Coronary artery (tissue), 2 donors: ENCODE data around the gene PSMC4.

Experiments used
- DNase-seq: peaks from one replicate; pipeline ENCODE4 v3.0.0-alpha.2; 2017; ENCODE audit warnings: low spot score
- H3K27ac ChIP-seq, 2 donors: fragments of 200-600 bp; sonication (generic); one replicate each; pipeline ENCODE4 v1.5.1; 2016 to 2019
- H3K4me3 ChIP-seq: fragments of 200-600 bp; sonication (generic); 2 replicates; pipeline ENCODE4 v1.5.1; 2016; ENCODE audit warnings: mild to moderate bottlenecking, moderate library complexity
- CTCF ChIP-seq: fragments of 200-600 bp; sonication (generic); IDR thresholded peaks from one replicate; pipeline ENCODE4 v1.5.1; 2019; ENCODE audit warnings: antibody characterized with exemption

Gene PSMC4

GRCh38 chr19:39963898-39964297 lies 7.1 kb upstream of the PSMC4 start:
- DNase-seq, result no peak
- TF ChIP-seq CTCF, result no peak

GRCh38 chr19:39966617-39967016 lies 4.3 kb upstream of the PSMC4 start:
- DNase-seq, result no peak
- TF ChIP-seq CTCF, result no peak

More at GRCh38 chr19:39963898-39964297, 7.1 kb upstream of the PSMC4 start:
- H3K27ac ChIP-seq, result no peak overlapping the region
- H3K4me3 ChIP-seq, result no peak overlapping the region

GRCh38 chr19:39967561-39967960 lies 3.4 kb upstream of the PSMC4 start:
- no peak for DNase-seq
- no peak overlapping the region for H3K4me3 ChIP-seq
- TF ChIP-seq CTCF, result no peak
- H3K27ac ChIP-seq, result no peak overlapping the region

More at GRCh38 chr19:39966617-39967016, 4.3 kb upstream of the PSMC4 start:
- no peak overlapping the region for H3K4me3 ChIP-seq
- H3K27ac ChIP-seq, result no peak overlapping the region

- no peak overlapping the region for H3K4me3 ChIP-seq
- no peak for TF ChIP-seq CTCF
- DNase-seq, result no peak
- no peak overlapping the region for H3K27ac ChIP-seq
Measured at GRCh38 chr19:39968789-39969188, 2.2 kb upstream of the PSMC4 start.

GRCh38 chr19:39969266-39969665 lies 1.7 kb upstream of the PSMC4 start:
- no peak overlapping the region for H3K4me3 ChIP-seq
- no peak for TF ChIP-seq CTCF
- no peak overlapping the region for H3K27ac ChIP-seq
- DNase-seq, result no peak

- H3K4me3 ChIP-seq, result peak overlapping the region; percentile 96
- peak overlapping the region; percentile 88 to 90 for H3K27ac ChIP-seq
- no peak for DNase-seq
- TF ChIP-seq CTCF, result no peak
Measured at GRCh38 chr19:39969681-39970424, 1.1 kb upstream of the PSMC4 start.

- Histone ChIP-seq H3K27ac (peak overlapping the region; percentile 88 to 90), H3K4me3 (peak overlapping the region; percentile 96)
- no peak for DNase-seq
- TF ChIP-seq CTCF, result no peak
Measured at GRCh38 chr19:39970425-39970674, 615 bp upstream of the PSMC4 start.
